ENCODE results near the gene TTC23L.

TTC23L gene

DNA sequence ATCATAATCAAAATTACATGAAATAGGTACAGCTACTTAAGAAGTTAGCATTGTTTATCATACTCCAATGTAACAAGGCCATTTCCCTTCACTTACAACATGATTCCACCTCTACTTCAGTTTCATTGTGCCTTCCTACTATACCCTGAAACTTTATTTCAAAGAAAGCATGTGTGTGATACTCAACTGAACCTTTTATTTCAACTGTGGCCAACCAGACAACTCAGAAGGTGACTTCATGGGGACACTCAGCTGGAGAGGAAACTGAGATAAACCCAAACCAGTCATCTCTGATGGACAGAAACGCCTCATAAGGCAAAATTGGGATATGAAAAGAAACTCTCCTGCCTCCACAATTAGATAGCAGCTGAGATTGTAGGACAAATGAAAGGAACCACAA lies 5.9 kb upstream of the TTC23L start:
- no peak for DNase-seq (ENCODE audit: low read depth in 2 of 2)

DNA sequence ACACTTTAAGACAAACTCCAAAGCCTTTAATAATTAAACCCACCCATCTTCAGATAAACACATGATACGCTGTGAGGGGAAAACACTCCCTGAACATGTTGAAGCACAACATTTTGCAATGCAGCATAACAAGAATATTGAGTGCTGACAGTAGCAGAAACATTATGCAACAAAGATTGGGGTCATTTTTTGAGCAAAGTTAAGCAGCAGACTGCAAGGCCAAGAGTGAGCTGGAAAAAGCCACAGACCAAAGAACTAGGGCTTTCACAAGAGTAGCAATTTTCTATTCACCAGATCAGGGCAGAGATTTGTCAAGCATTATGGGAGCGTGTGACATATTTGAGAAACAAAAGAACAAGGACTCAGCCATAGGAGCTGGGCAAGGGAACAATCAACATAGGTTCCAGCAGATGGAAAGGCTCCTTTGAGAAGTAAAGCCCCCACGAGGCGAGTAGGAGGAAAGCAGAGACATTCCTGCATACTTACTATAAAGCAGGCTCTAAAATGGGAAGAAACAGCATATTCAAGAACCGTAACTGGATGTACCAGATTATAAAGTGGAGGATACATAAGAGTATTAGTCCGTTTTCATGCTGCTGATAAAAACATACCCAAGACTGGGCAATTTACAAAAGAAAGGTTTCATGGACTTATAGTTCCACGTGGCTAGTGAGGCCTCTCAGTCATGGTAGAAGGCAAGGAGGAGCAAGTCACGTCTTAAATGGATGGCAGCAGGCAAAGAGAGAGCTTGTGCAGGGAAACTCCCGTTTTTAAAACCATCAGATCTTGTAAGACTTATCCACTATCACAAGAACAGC lies 4.8 kb upstream of the TTC23L start:
- no peak for DNase-seq (ENCODE audit: low read depth in 2 of 2)

DNA sequence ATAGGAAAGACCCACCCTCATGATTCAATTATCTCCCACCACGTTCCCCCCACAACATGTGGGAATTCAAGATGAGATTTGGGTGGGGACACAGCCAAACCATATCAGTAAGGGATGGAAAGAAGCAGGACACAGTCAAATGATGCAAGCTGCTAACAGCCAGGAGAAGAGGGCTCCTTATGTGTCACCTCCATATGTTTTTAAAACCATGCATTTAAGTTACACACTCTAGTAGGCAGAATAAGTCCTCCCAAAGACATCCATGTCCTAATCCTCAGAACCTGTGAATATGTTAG lies 4.2 kb upstream of the TTC23L start:
- DNase-seq (ENCODE audit: low read depth in 2 of 2): no peak

DNA sequence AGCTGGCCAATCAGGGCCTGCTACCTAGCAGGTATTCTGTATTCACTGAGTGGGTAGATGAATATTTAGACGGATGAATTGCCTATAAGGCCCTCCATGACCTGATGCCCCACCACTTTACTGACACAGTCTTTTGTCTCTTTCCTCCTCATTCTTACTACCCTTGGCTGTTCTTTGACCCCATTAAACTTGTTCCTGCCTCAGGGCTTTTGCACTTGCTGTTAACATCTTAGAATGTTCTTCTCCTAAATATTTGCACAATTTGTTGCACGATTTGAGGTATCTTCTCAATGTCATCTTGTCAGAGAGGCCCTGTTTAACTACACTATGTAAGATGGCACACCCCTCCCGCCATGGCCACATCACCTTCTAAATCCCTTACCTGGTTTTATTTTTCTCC lies 3.3 kb upstream of the TTC23L start:
- no peak for DNase-seq (ENCODE audit: low read depth in 2 of 2)

DNA sequence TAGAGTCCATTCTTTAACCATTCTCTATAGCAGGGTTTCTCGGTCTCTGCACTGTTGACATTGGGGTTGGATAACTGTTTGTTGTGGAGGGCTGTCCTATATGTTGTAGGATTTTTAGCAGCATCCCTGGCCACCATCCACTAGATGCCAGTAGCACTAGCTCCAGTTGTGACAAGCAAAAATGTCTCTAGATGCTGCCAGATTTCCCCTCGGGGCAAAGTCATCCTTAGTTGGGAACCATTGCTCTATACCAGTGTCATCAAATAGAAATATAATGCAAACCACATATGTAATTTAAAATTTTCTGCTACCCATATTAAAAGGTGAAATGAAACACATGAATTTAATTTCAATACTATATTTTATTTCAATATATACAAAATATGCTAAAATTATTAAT lies 2.9 kb downstream of the TTC23L start:
- no peak for DNase-seq (ENCODE audit: low read depth in 2 of 2)

DNA sequence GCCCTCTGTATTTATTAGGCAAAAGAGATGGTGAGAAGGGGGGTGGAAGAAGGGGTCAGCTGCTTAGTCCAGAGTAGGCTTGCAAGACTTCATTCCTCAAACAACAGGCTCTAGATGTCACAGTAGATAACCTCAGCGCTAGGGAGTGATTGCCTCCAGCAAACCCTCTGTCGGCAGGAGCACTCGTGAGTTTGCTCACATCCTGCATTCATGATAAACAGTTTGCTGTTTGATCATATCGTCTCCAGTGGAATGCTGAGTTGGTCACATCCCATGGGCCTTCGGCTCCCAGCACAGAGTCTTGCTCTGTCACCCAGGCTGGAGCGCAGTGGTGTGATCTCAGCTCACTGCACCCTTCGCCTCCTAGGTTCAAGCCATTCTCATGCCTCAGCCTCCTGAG lies 3.6 kb downstream of the TTC23L start:
- no peak for DNase-seq (ENCODE audit: low read depth in 2 of 2)

DNA sequence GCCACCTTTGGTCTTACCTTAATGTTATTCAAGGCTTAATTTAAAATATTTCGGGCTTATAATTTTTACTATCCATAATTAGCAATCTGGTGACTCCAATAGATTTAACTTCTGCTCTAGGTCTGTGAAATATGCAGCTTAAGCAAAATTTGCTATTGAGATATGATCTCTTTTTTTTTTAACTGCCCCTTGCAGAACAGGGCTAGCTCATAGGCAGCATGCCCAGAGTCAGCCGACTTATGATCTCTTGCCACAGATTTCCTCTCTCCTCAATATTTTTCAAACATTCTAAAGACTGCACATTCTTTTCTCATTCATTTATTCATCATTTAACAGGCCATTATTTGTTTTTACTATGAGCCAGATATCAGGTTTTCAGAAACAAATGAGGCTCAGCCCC lies 4.5 kb downstream of the TTC23L start:
- no peak for DNase-seq (ENCODE audit: low read depth in 2 of 2)

DNA sequence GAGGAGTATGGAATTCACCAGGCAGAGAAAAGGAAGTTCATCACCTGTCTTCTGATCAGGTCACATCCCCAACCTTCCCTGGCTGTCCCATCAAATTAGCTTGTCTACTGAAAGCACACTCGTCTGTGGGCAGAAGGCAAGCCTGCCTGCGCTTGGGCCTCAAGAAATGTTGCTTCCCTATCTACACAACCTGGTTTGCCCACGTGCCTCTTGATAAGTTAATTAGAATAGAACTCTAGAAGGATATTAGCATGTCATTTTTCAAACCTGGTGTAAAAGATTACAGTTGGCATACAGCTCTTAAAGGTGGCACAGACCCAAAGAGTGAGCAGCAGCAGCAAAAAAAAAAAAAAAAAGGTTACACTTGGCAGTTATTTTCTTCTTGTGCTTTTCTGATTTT lies 5.1 kb downstream of the TTC23L start:
- DNase-seq (ENCODE audit: low read depth in 2 of 2): no peak

DNA sequence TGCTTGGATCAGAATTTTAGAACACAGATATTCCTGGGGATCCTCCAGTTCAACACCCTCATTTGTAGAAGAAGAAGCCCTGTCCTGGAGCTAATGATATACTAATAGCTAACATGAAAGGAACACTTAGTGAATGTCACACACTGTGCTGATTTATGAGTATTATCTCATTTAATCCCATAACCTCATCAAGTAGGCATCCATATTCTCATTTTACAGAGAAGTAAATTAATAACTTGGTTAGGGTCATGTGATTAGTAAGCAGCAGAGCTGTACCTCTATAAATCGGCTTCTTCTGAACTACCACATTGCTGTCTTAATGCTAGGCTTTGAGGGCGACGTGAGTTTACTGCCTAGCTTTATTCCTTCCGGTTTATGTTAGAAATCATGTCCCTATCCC lies 6.0 kb downstream of the TTC23L start:
- DNase-seq (ENCODE audit: low read depth in 2 of 2): no peak

DNA sequence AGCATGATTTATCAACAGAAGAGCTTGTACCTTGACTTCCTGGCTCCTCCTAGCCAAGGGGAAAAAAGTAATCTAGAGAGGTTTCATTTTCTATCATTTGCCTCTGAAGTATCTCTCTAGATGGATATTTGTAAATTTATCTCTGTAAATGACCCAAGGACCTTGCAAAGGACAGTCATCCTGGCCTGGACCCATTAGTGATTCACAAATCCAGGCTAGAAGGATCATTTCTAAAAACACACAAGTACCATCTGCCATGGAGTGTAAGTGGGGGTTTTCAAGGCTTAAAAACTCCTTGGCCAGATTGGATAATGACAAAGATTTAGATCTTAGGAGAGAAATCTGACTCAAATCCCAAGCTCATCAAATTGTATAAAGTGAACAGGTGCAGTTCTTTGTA lies 8.1 kb downstream of the TTC23L start:
- no peak for DNase-seq (ENCODE audit: low read depth in 2 of 2)

DNA sequence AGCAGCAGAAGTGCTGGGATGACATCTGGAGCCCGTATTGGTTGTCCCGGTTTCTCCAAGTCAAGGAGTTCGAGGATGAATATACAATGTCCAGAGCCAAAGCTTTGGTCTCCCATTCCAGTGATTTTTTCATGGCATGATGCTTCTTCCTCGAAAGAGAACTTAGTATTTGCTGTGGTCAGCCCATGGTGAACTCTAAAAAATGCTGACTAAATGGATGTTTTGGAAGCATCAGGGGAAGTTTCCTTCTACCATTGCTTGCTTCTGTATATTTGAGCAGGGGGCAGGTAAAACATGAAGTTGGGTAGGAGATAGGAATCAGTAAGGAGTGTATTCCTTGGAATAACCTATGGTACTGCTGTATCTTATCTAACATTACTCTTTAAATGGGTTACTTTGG lies 8.6 kb downstream of the TTC23L start:
- no peak for DNase-seq (ENCODE audit: low read depth in 2 of 2)

DNA sequence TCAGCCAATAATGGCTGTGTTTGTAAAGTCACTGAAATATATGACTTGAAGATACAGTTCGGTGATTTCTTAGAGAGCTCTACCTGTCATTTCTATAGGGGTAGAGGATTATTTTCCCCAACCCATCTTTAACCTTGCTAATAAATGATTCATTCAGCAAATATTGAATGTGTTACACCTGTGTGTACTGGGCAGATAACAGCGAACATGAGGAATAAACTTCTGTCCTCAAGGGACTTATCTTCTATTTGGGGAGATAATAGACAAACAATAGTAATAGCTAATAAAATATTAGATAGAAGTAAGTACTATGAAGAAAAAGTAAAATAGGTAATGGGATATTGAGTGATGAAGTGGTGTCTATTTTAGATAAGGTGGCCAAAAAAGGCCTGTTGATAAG lies 9.3 kb downstream of the TTC23L start:
- no peak for DNase-seq (ENCODE audit: low read depth in 2 of 2)

DNA sequence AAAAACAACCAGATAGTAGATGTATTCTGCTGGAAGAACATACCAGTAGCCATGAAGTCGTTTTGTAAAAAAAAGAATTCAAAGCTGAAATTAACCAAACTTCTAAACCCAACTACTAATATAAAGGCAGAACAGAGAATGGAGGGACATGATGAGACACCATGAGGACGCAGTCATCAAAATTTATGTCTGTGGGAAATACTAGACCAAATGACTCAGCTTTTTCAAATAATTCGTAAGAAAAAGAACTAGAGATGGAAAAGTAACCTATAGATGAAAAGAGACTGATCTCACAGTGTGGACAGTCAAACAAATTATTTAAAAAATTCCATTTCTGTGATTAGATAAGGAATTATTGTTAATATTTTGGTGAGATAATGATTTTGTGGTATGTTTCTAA lies 10.3 kb downstream of the TTC23L start:
- no peak for DNase-seq (ENCODE audit: low read depth in 2 of 2)

DNA sequence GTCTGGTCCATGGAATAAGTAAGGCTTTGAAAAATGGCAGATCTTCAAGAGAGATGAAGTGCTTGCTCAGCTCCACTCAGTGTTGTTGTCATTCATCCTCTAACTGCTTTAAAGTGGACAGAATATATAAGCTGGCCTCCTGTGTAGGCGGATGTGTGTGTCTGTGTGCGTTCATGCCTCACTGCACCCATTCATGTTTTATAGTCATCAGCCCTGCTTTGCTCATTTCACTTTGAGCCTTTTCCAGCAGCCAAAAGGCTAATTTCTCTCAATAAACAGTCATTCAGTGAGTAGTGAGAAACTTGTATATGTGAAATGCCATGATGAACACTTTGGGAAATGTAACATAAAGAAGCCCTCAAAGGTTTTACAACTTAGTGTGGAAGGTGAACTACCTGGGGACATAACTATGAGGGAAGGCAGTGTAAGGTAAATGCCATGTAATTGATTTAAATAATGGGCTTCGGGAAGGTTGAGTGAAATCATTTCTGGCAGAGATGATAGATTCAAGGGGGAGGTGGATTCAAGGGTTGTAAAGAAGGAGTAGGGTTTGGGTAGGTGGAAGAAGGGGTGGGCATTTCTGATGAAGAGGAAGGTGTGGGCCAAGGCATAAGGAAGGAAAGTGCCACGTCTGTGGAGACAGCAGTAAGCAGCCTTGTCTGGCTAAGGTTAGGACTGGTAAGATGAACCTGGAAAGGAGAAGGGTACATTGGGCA lies 15.7 kb downstream of the TTC23L start:
- no peak for DNase-seq (ENCODE audit: low read depth in 2 of 2)

DNA sequence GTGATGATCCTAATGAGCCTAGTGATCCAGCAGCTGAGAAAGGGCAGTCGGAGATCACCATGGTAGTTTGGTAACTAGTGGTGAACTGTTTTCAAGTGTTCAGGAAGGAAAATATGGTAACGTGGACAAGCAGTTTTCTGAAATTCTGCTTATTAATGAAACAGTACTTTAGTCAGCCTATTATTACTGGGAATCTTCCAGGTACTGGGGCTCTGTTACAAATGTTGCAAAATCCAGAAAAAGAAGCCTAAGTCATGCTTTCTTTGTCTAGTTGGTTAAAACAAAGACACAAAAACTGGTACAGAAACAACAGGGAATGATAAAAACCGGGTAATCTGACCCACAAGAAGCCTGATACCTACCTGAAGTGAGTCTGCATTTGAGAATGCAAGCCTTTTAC lies 18.2 kb downstream of the TTC23L start:
- no peak for DNase-seq (ENCODE audit: low read depth in 2 of 2)

DNA sequence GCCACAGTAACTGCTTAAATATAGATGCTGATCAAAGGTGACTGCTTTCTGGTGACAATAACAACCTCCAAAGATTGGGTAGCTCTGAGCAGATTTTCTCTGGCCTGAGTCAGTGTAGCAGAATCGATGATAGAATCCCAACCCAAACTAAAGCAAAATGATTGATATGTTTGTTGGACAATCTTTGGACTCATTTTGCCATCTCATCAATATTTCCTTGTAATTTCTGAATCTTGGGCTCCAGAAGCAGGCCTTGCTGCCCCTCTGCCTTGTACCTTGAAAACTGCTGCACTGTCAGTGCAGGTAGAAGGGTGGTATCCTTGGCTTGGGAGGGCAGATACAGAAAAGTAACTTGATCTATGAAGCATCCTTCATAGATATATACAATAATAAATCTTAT lies 18.9 kb downstream of the TTC23L start:
- DNase-seq (ENCODE audit: low read depth in 2 of 2): no peak

DNA sequence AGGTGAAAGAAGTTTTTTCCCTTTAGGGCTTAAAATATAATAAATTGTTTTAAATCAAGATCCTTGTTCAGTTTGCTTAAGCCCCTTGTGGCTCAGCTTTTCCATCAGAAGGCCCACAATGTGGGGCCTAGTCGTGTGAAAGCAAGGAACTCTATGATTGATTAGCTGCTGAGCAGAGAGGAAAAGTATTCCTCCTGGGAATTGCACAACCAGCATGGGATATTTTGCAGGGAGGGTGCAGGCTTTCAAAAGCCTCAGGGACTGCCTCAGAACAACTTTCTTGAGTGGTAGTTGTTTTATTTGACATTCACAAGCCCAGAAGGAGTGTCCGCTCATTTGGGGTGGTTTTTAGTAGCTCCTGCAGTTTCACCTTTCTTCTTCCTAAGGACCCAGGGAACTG lies 19.8 kb downstream of the TTC23L start:
- no peak for DNase-seq (ENCODE audit: low read depth in 2 of 2)

DNA sequence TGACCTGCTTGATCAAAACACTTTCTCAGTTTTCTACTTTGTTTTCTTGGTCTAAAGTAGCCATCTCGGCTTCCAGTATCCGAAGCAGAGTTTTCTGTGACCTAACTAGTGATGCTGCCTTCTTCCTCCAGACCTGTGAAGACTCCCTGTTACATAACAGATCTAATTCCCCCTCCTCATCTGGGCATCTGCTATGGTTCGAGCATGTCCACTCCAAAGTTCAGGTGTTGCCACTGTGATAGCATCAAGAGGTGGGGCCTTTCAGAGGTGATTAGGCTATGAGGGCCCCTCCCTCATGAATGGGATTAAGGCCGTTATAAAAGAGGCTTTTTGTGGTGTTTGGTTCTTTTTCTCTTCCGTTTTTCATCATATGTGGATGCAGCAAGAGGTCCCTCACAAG lies 20.3 kb downstream of the TTC23L start:
- no peak for DNase-seq (ENCODE audit: low read depth in 2 of 2)

DNA sequence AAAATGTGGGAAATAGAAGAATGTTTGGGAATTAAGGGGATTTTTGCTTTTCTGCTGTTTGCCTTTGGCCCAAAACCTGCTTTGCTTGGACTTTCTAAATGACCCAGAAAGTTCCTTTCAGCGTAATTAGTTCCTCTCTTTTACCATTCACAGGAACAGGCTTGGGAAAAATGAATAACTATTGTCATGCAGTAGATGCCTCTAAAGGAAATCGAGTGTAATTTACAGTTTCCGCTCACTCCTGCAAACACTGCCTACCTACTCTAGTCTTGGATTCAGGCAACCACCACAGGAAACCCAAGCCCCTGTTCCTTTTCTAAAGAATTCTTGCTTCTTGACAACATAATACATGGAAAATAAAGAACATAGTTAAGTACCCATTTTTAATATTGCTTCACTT lies 25.0 kb downstream of the TTC23L start:
- no peak for DNase-seq (ENCODE audit: low read depth in 2 of 2)

DNA sequence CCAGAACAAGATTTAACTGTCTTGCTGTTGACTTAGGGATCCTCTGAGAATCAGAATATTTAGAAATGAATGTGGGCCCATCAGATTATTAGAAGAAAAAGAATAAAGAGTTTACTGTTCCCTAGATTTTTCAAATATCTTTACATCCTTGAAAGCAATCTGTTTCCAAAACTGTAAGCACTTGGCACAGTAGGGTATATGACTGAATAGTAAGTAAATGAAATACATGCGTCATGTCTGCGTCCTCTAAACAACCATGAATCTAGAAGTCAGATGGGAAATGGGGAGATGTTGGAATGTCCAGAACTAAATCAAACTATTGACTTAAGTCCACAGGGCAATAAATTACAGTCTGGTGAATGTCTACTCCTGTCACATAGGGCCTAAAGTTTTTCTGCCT lies 26.1 kb downstream of the TTC23L start:
- DNase-seq (ENCODE audit: low read depth in 2 of 2): no peak

DNA sequence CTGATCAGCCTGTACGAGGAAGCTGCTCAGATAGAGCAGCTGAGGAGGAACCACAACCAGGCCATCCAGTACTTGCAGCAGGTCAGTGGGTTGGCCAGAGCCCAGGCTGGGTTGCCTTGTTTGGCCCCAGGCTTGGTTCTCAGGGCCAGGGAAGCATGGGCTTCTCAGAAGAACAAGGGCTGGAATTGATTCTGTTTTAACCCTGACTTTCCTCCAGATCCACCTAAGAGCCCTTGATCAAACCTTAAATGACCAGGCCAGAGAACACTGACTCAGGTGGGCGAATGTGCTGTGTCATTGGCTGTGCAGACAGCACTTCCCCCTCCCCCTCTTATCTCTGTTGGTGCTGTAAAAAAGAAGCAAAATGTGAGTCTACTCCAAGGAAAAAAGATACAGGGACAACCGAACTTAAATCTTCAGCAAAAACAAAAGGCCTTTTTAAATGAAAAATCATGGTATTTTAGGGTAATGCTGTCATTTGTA lies 28.1 kb downstream of the TTC23L start:
- DNase-seq (ENCODE audit: low read depth in 2 of 2): no peak

DNA sequence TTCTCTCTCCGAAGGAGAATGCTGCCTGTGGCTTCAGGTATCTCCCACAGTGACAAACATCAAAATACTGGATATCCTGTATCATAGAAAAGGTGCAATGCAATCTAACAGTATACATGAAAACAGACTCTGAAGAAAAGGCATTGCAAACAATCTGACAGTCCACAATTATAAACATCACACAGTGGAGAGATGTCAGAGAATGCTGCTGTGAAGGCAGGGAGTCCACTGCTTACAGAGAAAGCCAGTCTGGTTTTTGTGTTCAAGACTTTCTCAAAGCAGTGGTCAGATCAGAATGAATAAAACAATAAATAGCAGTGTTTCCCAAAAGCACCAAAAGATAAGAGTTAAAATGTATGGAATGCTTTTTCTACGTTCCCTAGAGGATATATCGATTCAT lies 28.7 kb downstream of the TTC23L start:
- no peak for DNase-seq (ENCODE audit: low read depth in 2 of 2)

DNA sequence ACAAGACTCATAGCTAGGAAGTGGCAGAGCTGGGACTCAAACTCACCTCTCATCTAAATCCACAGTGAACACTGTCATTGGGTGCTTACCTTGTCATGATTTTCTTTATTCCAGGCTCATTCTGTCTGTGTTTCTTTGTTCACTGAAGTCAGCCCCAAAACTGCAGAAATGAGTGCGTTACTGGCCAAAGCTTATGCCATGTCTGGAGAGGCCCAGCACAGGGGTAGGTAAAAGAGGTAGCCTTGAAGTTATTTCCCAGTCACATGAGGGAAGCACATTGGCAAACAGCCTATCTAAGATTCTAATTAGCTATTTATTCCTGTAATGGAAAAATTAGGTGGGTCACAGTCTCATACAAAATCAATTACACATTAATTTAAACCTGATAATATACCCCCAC lies 29.8 kb downstream of the TTC23L start:
- DNase-seq (ENCODE audit: low read depth in 2 of 2): no peak

DNA sequence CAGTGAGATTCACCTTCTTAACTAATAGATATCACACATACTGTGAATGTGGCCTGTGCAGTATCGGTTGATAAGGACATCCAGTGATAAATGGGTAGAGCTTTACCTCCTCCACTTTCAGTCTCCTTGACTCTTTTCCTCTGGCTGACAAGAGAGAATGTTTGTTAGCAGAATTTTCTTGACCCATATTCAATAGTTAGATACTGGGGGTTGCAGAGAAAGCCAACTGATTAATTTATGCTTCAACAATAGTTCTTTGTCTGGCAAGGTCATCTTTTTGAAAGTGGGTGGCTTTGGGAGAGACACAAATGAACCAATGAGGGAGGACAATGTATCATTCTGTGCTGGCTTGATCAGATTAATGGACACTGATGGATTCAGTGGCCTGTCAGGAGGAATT lies 30.3 kb downstream of the TTC23L start:
- no peak for DNase-seq (ENCODE audit: low read depth in 2 of 2)
